ENCODE data around the gene KLHL21.
"Not testable (repeated sequence)": the region's sequence is repeated elsewhere in the genome, so short reads cannot be mapped to it uniquely, and the experiment has no call there.

The KLHL21 gene

DNA sequence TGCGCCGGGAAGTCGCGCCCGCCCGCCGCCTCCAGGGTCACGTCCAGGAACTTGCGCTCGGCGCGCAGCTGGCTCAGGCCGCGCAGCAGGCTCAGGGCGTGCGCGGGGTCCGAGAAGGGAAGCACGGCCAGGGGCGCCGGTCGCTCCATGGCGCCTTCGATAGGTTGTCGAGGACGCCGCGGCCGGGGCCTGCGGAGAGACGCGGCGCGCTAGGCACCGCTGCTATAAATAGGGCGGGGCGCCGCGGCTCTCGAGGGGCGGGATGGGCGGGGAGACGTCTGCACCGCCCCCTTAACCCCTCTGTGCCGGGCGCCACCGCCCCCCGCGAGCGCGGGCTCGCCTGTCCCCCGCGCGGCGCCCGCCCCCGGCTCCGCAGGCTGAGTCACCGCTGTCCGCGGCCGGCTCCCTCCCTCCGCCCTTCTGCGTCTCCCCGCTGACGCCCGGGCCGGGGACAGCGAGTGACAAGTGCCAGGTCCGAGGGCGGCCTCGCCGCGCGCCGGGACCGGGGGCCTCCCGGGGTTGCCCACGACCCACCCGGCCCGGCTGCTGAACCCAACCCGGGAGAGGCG is at the start of gene KLHL21:
Gene KLHL21, minus strand, starts transcription at position 201 of the 569 bp plus-strand sequence. Its CDS starts 52 bp downstream, at position 149.
- DNase-seq: peak; percentile 23

- DNase-seq: no peak
These were observed 49.2 kb upstream of the KLHL21 start for GRCh38 chr1:6651909-6652308.

- no peak for DNase-seq
These were observed 45.9 kb upstream of the KLHL21 start for GRCh38 chr1:6648556-6648955.

GRCh38 chr1:6646499-6647148 is 44.0 kb upstream of the KLHL21 start:
- no peak for DNase-seq

- no peak for DNase-seq
These were observed 42.3 kb upstream of the KLHL21 start for GRCh38 chr1:6645018-6645417.

DNA sequence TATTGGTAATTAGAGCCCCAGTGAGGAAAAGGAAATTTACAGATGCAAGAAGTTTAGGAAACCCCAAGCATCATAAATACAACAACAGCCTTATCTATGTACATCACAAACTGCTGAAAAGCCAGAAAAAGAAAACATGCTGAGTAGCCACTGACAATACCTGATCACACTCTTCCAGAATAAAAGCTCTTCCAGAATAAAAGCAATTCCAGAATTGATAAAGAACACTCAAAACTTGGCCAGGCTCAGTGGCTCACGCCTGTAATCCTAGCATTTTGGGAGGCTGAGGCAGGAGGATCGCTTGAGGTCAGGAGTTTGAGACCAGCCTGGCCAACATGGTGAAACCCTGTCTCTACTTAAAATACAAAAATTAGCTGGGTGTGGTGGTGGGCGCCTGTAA is 38.2 kb upstream of the KLHL21 start:
- DNase-seq: not testable (repeated sequence)

DNA sequence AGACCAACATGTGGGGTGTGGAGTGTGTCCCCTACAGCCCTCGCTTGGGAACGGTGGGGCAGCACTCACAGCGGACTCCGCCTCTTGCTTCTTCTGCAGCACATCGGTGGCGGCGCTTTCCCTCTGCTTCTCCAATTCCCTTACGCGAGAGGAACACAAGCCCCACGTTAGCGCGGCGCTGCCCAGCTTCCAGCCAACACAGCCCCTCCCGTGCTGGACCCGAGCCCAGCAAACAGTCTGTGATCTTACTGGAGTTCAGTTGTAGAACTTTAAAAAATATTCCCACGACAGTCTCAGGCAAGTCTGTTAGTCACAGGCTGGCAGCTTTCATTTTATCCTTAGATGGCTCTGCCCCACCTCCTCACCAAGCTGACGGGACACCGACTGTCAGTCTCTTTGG is 35.6 kb upstream of the KLHL21 start:
- no peak for DNase-seq

- no peak for DNase-seq
These were observed 35.1 kb upstream of the KLHL21 start for GRCh38 chr1:6637770-6638169.

DNA sequence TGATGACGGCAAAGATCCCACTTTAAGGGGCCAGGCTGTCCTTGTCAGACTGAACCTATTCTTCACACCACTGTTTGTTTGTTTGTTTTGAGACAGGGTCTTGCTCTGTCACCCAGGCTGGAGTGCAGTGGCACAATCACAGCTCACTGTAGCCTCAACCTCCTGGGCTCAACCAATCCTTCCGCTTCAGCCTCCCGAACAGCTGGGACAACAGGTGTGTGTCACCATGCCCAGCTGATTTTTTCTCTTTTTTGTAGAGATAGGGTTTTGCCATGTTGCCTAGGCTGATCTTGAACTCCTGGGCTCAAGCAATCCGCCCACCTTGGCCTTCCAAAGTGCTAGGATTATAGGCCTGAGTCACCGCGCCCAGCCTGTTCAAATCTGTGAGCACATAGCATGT is 34.1 kb upstream of the KLHL21 start:
- not testable (repeated sequence) for DNase-seq

- DNase-seq: no peak
These were observed 33.5 kb upstream of the KLHL21 start for GRCh38 chr1:6635910-6636760.

- DNase-seq: no peak
These were observed 32.7 kb upstream of the KLHL21 start for GRCh38 chr1:6635161-6635909.

DNA sequence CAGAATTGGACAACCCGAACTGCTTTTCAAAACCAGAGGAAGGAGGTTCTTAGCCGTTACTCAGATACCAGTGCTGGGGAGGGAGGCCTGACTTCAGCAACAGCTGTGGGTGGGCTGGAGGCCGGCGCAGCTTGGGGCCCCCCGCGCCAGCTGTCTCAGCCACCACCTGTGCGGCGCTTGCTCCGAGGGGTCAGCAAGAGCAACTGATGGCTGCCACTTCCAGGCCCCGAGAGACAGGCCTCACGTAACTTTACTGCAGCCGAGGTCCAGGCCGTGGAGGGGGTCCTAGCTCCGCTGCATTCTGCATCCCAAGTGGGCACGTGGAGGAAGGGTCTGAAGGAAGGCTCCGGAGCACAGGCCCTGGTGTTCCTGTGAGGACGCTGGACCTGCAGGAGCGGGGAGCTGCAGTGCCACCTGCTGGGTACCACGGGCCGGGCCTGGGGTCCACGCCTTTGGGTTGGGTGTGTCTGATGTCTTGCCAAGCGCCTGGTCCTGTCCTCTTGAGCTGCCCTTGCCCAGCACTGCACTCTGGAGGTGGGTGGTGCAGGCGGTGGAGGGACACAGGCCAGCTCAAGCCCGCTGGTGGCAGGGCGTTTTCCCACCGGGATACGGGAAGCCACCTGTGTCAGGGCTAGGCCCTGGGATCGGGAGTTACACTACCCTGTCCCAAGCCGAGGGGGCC is 31.8 kb upstream of the KLHL21 start:
- DNase-seq: no peak

DNA sequence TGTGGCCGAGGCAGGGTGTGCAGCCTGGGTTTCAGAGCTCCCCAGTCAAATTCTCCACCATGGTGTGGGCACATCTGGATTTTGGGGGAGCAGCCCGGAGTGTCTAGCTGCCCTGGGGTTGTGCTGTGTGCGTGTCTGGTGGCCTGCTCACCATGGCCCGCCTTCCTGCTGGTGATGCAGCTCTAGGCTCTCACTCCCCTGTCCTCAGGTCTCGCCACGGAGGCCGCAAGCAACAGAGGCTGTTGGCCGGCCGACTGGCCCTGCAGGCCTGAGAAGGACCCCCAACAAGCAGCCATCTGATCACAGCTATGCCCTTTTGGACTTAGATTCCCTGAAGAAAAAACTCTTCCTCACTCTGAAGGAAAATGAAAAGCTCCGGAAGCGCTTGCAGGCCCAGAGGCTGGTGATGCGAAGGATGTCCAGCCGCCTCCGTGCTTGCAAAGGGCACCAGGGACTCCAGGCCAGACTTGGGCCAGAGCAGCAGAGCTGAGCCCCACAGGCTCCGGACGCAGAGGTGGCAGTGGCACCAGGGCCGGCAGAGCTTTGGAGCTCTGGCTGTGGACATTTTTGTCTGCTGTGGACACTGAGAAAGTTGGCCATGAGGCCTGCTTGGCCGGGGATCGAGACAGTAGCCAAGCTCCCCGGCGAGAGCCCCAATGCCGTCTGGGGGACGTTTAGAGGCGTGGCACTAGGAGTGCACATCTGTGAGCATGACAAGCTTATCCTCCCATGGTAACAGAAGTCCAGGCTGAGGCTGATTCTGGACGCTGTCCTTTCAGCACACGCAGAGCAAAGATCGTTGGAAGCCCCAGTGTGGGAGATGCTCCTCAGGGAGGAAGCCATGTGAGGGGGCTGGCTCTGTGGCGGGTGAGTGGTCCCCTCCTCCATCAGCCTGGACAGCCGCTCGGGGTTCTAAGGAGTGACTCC is 30.2 kb upstream of the KLHL21 start:
- DNase-seq: no peak

GRCh38 chr1:6631058-6631457 is 28.4 kb upstream of the KLHL21 start:
- DNase-seq: no peak

DNA sequence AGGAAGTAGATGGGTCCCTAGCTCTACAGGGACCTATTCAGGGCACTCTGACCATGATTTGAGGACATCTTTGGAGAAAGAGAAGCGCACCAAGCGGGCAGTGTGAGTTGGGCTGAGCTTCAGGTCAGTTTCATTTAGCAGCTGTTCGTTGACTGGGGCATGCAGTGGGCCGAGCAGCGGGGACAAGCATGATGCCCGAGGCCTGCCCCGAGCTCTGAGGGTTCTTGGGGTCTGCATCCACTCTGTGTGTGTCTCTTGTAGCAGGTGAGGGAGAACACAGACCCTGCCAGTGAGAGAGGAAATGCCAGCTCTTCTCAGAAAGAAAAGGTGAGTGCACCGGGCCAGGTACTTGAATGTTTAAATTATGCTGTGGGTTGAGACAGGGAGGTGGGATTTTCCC is 27.4 kb upstream of the KLHL21 start:
- no peak for DNase-seq

GRCh38 chr1:6628971-6629479 is 26.4 kb upstream of the KLHL21 start:
- no peak for DNase-seq

GRCh38 chr1:6627841-6628545 is 25.3 kb upstream of the KLHL21 start:
- no peak for DNase-seq

DNA sequence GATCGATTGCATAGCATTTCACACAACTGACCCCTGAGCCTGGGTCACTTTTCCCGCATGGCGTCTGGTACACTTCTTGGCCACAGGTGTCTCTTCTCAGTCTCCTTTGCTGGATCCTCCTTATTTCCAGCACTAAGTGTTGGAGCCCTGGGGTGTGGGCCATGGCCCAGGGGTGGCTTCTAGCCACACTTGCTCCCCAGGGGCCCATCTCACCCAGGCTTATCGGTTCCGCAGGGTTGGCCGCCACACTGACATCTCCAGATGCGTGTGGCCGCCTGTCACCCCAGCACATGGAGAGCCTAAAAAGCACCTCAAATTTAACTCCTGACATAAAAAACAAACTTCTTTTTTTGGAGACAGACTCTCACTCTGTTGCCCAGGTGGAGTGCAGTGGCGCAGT is 24.4 kb upstream of the KLHL21 start:
- no peak for DNase-seq

DNA sequence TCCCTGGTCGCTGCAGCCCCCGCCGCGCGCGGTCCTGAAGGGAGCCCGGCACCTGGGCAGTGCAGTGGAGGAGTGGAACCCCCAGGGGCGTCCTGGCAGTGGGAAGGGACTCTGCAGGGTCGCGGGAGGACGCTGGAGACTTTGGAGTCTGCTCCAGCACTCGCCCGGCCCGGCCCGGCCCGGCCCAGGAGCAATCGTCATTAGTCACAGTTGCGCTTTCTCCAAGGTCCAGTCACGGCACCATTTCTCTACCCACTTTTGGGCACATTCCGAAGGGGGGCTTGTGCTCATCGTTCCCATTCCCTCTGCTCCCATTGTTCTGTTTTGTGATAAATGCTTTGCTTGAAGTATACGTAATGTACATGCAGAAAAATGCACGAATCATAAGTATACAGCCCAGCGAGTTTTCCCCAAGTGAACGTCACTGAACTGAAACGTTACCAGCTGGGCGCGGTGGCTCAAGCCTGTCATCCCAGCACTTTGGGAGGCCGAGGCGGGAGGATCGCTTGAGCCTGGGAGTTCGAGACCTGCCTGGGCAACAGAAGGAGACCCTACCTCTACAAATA is 23.0 kb upstream of the KLHL21 start:
- DNase-seq: no peak
